Nephron (organoid): ENCODE results near the gene RPN1.

Source experiments
- H3K27ac Mint-ChIP-seq, 3 experiments: 2 replicates each; pipeline ENCODE4 v1.8.0; 2020; ENCODE audit warnings: mixed read lengths in 3 of 3, mild to moderate bottlenecking in 2 of 3, moderate library complexity in 1 of 3
- H3K27me3 Mint-ChIP-seq: 2 replicates; pipeline ENCODE4 v1.8.0; 2021; ENCODE audit warnings: low read depth, mild to moderate bottlenecking, moderate library complexity, mixed read lengths
- H3K36me3 Mint-ChIP-seq: 2 replicates; pipeline ENCODE4 v1.8.0; 2020; ENCODE audit warnings: low read depth, mixed read lengths
- H3K4me1 Mint-ChIP-seq: 2 replicates; pipeline ENCODE4 v1.8.0; 2020; ENCODE audit warnings: mixed read lengths
- H3K4me3 Mint-ChIP-seq, 3 experiments: 2 replicates each; pipeline ENCODE4 v1.8.0; 2020; ENCODE audit warnings: mild to moderate bottlenecking in 3 of 3, mixed read lengths in 3 of 3, moderate library complexity in 2 of 3
- H3K9me3 Mint-ChIP-seq: 2 replicates; pipeline ENCODE4 v1.8.0; 2020; ENCODE audit warnings: mixed read lengths
- CTCF ChIP-seq, 3 experiments: fragments of 200-600 bp; sonication (generic); IDR thresholded peaks; one replicate each; pipeline ENCODE4 v1.5.0; 2021; ENCODE audit warnings: antibody characterized with exemption in 3 of 3; ENCODE audit not compliant: unreplicated experiment in 3 of 3

The RPN1 gene

GRCh38 chr3:128577711-128578110, 72.9 kb downstream of the RPN1 start:
- Mint-ChIP-seq H3K27ac (no peak overlapping the region), H3K4me1 (no peaks in the 10 kb centered on the region), H3K9me3 (no peaks in the 10 kb centered on the region), H3K36me3 (no peaks in the 10 kb centered on the region), H3K4me3 (no peak overlapping the region), H3K27me3 (peaks cover 13% of the 10 kb centered on the region)
- no peak for TF ChIP-seq CTCF (IDR thresholded peaks at IDR 0.05; ENCODE audit: unreplicated experiment in 3 of 3)

- H3K4me3 Mint-ChIP-seq = no peak overlapping the region
- H3K4me1 Mint-ChIP-seq = no peaks in the 10 kb centered on the region
- H3K27ac Mint-ChIP-seq = no peak overlapping the region
- no peak for TF ChIP-seq CTCF (IDR thresholded peaks at IDR 0.05; ENCODE audit: unreplicated experiment in 3 of 3)
- H3K36me3 Mint-ChIP-seq = no peaks in the 10 kb centered on the region
- H3K9me3 Mint-ChIP-seq = no peaks in the 10 kb centered on the region
- H3K27me3 Mint-ChIP-seq = peaks cover 16% of the 10 kb centered on the region
These were observed 74.3 kb downstream of the RPN1 start for GRCh38 chr3:128576290-128576689.

GRCh38 chr3:128575777-128576176, 74.8 kb downstream of the RPN1 start:
- H3K27ac Mint-ChIP-seq = no peak overlapping the region
- no peaks in the 10 kb centered on the region for H3K36me3 Mint-ChIP-seq
- H3K4me3 Mint-ChIP-seq = no peak overlapping the region
- no peaks in the 10 kb centered on the region for H3K4me1 Mint-ChIP-seq
- peaks cover 16% of the 10 kb centered on the region for H3K27me3 Mint-ChIP-seq
- no peaks in the 10 kb centered on the region for H3K9me3 Mint-ChIP-seq
- no peak for TF ChIP-seq CTCF (IDR thresholded peaks at IDR 0.05; ENCODE audit: unreplicated experiment in 3 of 3)

- Mint-ChIP-seq H3K9me3 (no peaks in the 10 kb centered on the region), H3K36me3 (no peaks in the 10 kb centered on the region), H3K4me1 (no peaks in the 10 kb centered on the region), H3K27ac (no peak overlapping the region), H3K27me3 (peaks cover 16% of the 10 kb centered on the region), H3K4me3 (no peak overlapping the region)
- TF ChIP-seq CTCF (IDR thresholded peaks at IDR 0.05; ENCODE audit: unreplicated experiment in 3 of 3) = no peak
These were observed 76.9 kb downstream of the RPN1 start for GRCh38 chr3:128573707-128574162.

- Mint-ChIP-seq H3K4me3 (no peak overlapping the region), H3K9me3 (no peaks in the 10 kb centered on the region), H3K36me3 (no peaks in the 10 kb centered on the region), H3K4me1 (no peaks in the 10 kb centered on the region), H3K27me3 (peaks cover 15% of the 10 kb centered on the region), H3K27ac (no peak overlapping the region)
- TF ChIP-seq CTCF (IDR thresholded peaks at IDR 0.05; ENCODE audit: unreplicated experiment in 3 of 3) = no peak
These were observed 77.5 kb downstream of the RPN1 start for GRCh38 chr3:128573160-128573559.

- H3K27me3 Mint-ChIP-seq = peaks cover 17% of the 10 kb centered on the region
- no peak overlapping the region for H3K4me3 Mint-ChIP-seq
- no peak for TF ChIP-seq CTCF (IDR thresholded peaks at IDR 0.05; ENCODE audit: unreplicated experiment in 3 of 3)
- no peaks in the 10 kb centered on the region for H3K4me1 Mint-ChIP-seq
- no peaks in the 10 kb centered on the region for H3K9me3 Mint-ChIP-seq
- H3K36me3 Mint-ChIP-seq = no peaks in the 10 kb centered on the region
- no peak overlapping the region for H3K27ac Mint-ChIP-seq
These were observed 77.9 kb downstream of the RPN1 start for GRCh38 chr3:128572644-128573105.
